HepG2 (cell line): ENCODE measurements around the gene CCL27. TPM values are rescaled to one million over a fixed set of nuclear protein-coding genes. Genes with fewer than 3 reads are reported as not detected.
A peak's percentile ranks its signal among the peaks of the same experiment; 100 is the strongest.

Experiments
- ATAC-seq: fragments of 200-7000 bp; cut with Tn5 transposase; 3 replicates; pipeline ENCODE4 v1.9.1; 2020; ENCODE audit warnings: mild to moderate bottlenecking, moderate library complexity
- BruUV-seq: library from RNA; stranded (reverse); fragments of 400-500 nt; replicated peaks from 2 replicates; lab custom pipeline; 2021; lab: Mats Ljungman, UMichigan
- CTCF ChIA-PET: fragments of 300-600 bp; formaldehyde crosslinking; extraction: SDS; loops from one replicate; lab custom pipeline; 2021; ENCODE audit warnings: low total read pairs, inconsistent platforms, low intra/inter-chr PET ratio; lab: Yijun Ruan, JAX
- POLR2A ChIA-PET: fragments of 350-600 bp; sonication (Branson Sonifier 250); formaldehyde crosslinking; loops from one replicate; lab custom pipeline; 2020; ENCODE audit warnings: antibody characterized with exemption, inconsistent platforms; lab: Yijun Ruan, JAX
- DNase-seq: peaks from one replicate; pipeline ENCODE4 v3.0.0-alpha.2; 2015; ENCODE audit warnings: low spot score
- FAIRE-seq: peaks from 3 replicates; lab custom pipeline; 2011; peaks lifted over from hg19 to GRCh38; lab: Jason Lieb, UNC
- H2AFZ ChIP-seq: one replicate; pipeline ENCODE4 v1.6.1; 2011; ENCODE audit warnings: low read length, inconsistent platforms
- H3K27ac ChIP-seq: fragments of 300-600 bp; 3 replicates; pipeline ENCODE4 v1.8.0; 2011; ENCODE audit warnings: mixed run types, mild to moderate bottlenecking, mixed read lengths, low read length, inconsistent platforms; ENCODE audit not compliant: insufficient read depth; ENCODE audit errors: extremely low read length
- H3K27me3 ChIP-seq, 2 experiments: fragments of 200-600 bp in 1 of 2; 2 replicates in 1 of 2; 3 replicates in 1 of 2; pipeline versions ENCODE4 v1.6.0 to v1.8.0; 2011; ENCODE audit warnings: low read length in 2 of 2, mild to moderate bottlenecking in 2 of 2, moderate library complexity in 2 of 2, inconsistent platforms in 1 of 2; ENCODE audit not compliant: insufficient read depth in 2 of 2, control insufficient read depth in 1 of 2
- H3K36me3 ChIP-seq, 2 experiments: fragments of 200-600 bp in 1 of 2; replicated peaks in 1 of 2; 2 replicates in 1 of 2; 3 replicates in 1 of 2; pipeline versions ENCODE4 v1.5.1 to v1.8.0; 2011; ENCODE audit warnings: low read length in 2 of 2, inconsistent platforms in 1 of 2; ENCODE audit not compliant: insufficient read depth in 2 of 2, control insufficient read depth in 1 of 2
- H3K4me1 ChIP-seq: 2 replicates; pipeline ENCODE4 v1.5.1; 2012; ENCODE audit warnings: low read length, inconsistent platforms; ENCODE audit not compliant: insufficient read depth
- H3K4me2 ChIP-seq: 2 replicates; pipeline ENCODE4 v1.6.0; 2011; ENCODE audit warnings: low read depth, low read length, inconsistent platforms
- H3K4me3 ChIP-seq, 3 experiments: fragments of 200-600 bp in 1 of 3; sonication (generic), shearing (Covaris generic) in 1 of 3; replicated peaks in 1 of 3; 2 replicates each; pipeline ENCODE4 v1.5.1; 2011 to 2016; ENCODE audit warnings: low read length in 3 of 3, inconsistent platforms in 2 of 3, low read depth in 2 of 3, mild to moderate bottlenecking in 2 of 3, control low read depth in 1 of 3, mixed read lengths in 1 of 3; ENCODE audit not compliant: insufficient read depth in 1 of 3
- H3K79me2 ChIP-seq: one replicate; pipeline ENCODE4 v1.6.1; 2011; ENCODE audit warnings: low read length, inconsistent platforms; ENCODE audit not compliant: insufficient read depth
- H3K9ac ChIP-seq: 2 replicates; pipeline ENCODE4 v1.6.0; 2011; ENCODE audit warnings: mild to moderate bottlenecking, low read depth, low read length, inconsistent platforms; ENCODE audit not compliant: insufficient read depth
- H3K9me3 ChIP-seq: 2 replicates; pipeline ENCODE4 v1.5.1; 2012; ENCODE audit warnings: mild to moderate bottlenecking, low read length
- H4K20me1 ChIP-seq: 2 replicates; pipeline ENCODE4 v1.6.0; 2011; ENCODE audit warnings: inconsistent platforms, mild to moderate bottlenecking, low read length, moderate library complexity; ENCODE audit not compliant: insufficient read depth
- EZH2 ChIP-seq: conservative IDR thresholded peaks from 2 replicates; pipeline ENCODE4 v1.6.1; 2012; ENCODE audit warnings: mild to moderate bottlenecking, low read depth, low read length, moderate library complexity
- IRF1 ChIP-seq: sonication (generic); formaldehyde crosslinking; IDR thresholded peaks from 2 replicates; pipeline ENCODE4 v1.4.0; 2020; ENCODE audit warnings: low read depth, mild to moderate bottlenecking, missing genetic modification reagents
- RARG ChIP-seq: sonication (generic); formaldehyde crosslinking; IDR thresholded peaks from 2 replicates; pipeline ENCODE4 v1.4.0; 2020; ENCODE audit warnings: low read depth, mild to moderate bottlenecking, missing genetic modification reagents
- RBAK ChIP-seq: sonication (generic); formaldehyde crosslinking; IDR thresholded peaks from 2 replicates; pipeline ENCODE4 v1.5.1; 2020; ENCODE audit warnings: mild to moderate bottlenecking, missing genetic modification reagents
- SCMH1 ChIP-seq: sonication (generic); formaldehyde crosslinking; IDR thresholded peaks from 2 replicates; pipeline ENCODE4 v1.9.0; 2021; ENCODE audit warnings: missing genetic modification reagents, mild to moderate bottlenecking, borderline replicate concordance
- SP4 ChIP-seq: sonication (generic); formaldehyde crosslinking; IDR thresholded peaks from 2 replicates; pipeline ENCODE4 v1.8.1; 2023; ENCODE audit warnings: mild to moderate bottlenecking, missing genetic modification reagents
- TBX2 ChIP-seq: sonication (generic); formaldehyde crosslinking; IDR thresholded peaks from 2 replicates; pipeline ENCODE4 v1.5.0; 2020; ENCODE audit warnings: missing genetic modification reagents, mild to moderate bottlenecking, borderline replicate concordance
- ZMYM3 ChIP-seq: sonication (generic); formaldehyde crosslinking; IDR thresholded peaks from 2 replicates; pipeline ENCODE4 v1.5.1; 2020; ENCODE audit warnings: mild to moderate bottlenecking, missing genetic modification reagents
- ZNF318 ChIP-seq: sonication (generic); formaldehyde crosslinking; IDR thresholded peaks from 2 replicates; pipeline ENCODE4 v1.4.0; 2020; ENCODE audit warnings: mild to moderate bottlenecking, missing genetic modification reagents
- ZNF431 ChIP-seq: sonication (generic); formaldehyde crosslinking; IDR thresholded peaks from 2 replicates; pipeline ENCODE4 v1.9.0; 2022; ENCODE audit warnings: missing genetic modification reagents, low read depth, mild to moderate bottlenecking, borderline replicate concordance
- ZNF460 ChIP-seq: sonication (generic); formaldehyde crosslinking; IDR thresholded peaks from 2 replicates; pipeline ENCODE4 v1.5.1; 2020; ENCODE audit warnings: missing genetic modification reagents, mild to moderate bottlenecking, borderline replicate concordance
- WGBS: methylation state at CpG from one replicate; pipeline ENCODE4 v1.1.6; 2017; ENCODE audit warnings: low lambda C conversion rate; 5-methylcytosine and 5-hydroxymethylcytosine counted together
- in situ Hi-C: cut with HindIII; loops from 2 replicates; pipeline ENCODE4 v1.10.0; 2017; ENCODE audit warnings: low pct_unique_long_range_greater_than_20kb; ENCODE audit not compliant: extremely low pct_ligation_motif_present
- intact Hi-C: fragments of 100-400 bp; cut with micrococcal nuclease; formaldehyde crosslinking; loops from one replicate; pipeline ENCODE4 v1.10.0; 2022; ENCODE audit not compliant: unreplicated experiment
- polyA plus RNA-seq, 8 experiments: library from polyadenylated mRNA; depleted of rRNA in 3 of 8; stranded (reverse) in 7 of 8; unstranded in 1 of 8; fragments of >200 nt; fragmentation: Illumina TruSeq in 4 of 8; extraction: Trizol in 4 of 8; gene quantifications; 2 replicates each; pipeline versions ENCODE4 v1.2.1 to v1.2.3, GENCODE V29; 2011 to 2016; ENCODE audit warnings: low read depth in 4 of 8, missing spikeins in 1 of 8, mixed read lengths in 1 of 8; ENCODE audit not compliant: insufficient read depth in 1 of 8
- total RNA-seq, 5 experiments: library from RNA; depleted of rRNA; stranded (reverse); fragments of >200 nt; fragmentation: Illumina TruSeq; extraction: Trizol; gene quantifications; 2 replicates each; pipeline ENCODE4 v1.2.3, GENCODE V29; 2016; ENCODE audit warnings: low read depth in 1 of 5
- TF ChIP-seq, protein P1 (sequence below): sonication (generic); formaldehyde crosslinking; IDR thresholded peaks from 2 replicates; pipeline ENCODE4 v1.4.0; 2020; ENCODE audit warnings: mild to moderate bottlenecking, missing genetic modification reagents

CCL27 gene
- total and polyA plus RNA-seq, 2 of the 13 experiments (the other 11 are each of a cell fraction or from before 2014, with no cell fraction given), result not detected

- BruUV-seq, result no TSS peak
- TF ChIP-seq, protein P1, sequence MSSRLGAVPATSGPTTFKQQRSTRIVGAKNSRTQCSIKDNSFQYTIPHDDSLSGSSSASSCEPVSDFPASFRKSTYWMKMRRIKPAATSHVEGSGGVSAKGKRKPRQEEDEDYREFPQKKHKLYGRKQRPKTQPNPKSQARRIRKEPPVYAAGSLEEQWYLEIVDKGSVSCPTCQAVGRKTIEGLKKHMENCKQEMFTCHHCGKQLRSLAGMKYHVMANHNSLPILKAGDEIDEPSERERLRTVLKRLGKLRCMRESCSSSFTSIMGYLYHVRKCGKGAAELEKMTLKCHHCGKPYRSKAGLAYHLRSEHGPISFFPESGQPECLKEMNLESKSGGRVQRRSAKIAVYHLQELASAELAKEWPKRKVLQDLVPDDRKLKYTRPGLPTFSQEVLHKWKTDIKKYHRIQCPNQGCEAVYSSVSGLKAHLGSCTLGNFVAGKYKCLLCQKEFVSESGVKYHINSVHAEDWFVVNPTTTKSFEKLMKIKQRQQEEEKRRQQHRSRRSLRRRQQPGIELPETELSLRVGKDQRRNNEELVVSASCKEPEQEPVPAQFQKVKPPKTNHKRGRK (CRISPR knock-in tag), result 0 out of 2 replicates have a peak, but pooled peaks have one; percentile 40
- TF ChIP-seq SP4 (CRISPR knock-in tag) (no peak), EZH2 (0 out of 2 replicates have a peak, but pooled peaks have one; percentile 53), SCMH1 (no peak), ZMYM3 (no peak), RARG (CRISPR knock-in tag) (no peak), ZNF318 (CRISPR knock-in tag) (no peak), ZNF431 (no peak), IRF1 (CRISPR knock-in tag) (no peak), TBX2 (CRISPR knock-in tag) (no peak), RBAK (CRISPR knock-in tag) (no peak), ZNF460 (CRISPR knock-in tag) (no peak)
- intact Hi-C loops (no loop called here), in situ Hi-C loops (no loop called here)
- Histone ChIP-seq H3K4me1 (peaks cover 35% of the 10 kb centered on the region), H2AFZ (no peak overlapping the region), H3K36me3 (no peaks in the 10 kb centered on the region), H3K27ac (no peak overlapping the region), H3K4me3 (peak overlapping the region; percentile 36 to 73 (median 40)), H4K20me1 (no peaks in the 10 kb centered on the region), H3K9ac (no peak overlapping the region), H3K79me2 (no peaks in the 10 kb centered on the region), H3K27me3 (peaks cover 4 to 20% of the 10 kb centered on the region in 2 experiments; a peak in 3 of 5 replicates), H3K4me2 (peak overlapping the region; percentile 72), H3K9me3 (no peaks in the 10 kb centered on the region)
- POLR2A ChIA-PET, result no interaction called here
- CTCF ChIA-PET, result no interaction called here
- 44% methylated on average over 20 of the region's 20 CpGs for WGBS
- ATAC-seq, result no peak
- FAIRE-seq, result no peak
- DNase-seq, result no peak
These were observed 34.5 kb downstream of the CCL27 start for GRCh38 chr9:34627716-34628655.
